GM19351 (cell line): Measurements from ENCODE around the gene ADAMTS12.
"Not testable (repeated sequence)": the region's sequence is repeated elsewhere in the genome, so short reads cannot be mapped to it uniquely, and the experiment has no call there.

Source experiments
- ATAC-seq: cut with Tn5 transposase; IDR thresholded peaks from one replicate; pipeline ENCODE4 v1.9.1; 2021; ENCODE audit warnings: mild to moderate bottlenecking, moderate library complexity; ENCODE audit not compliant: unreplicated experiment

The ADAMTS12 gene

GRCh38 chr5:33914844-33915243 lies 23.1 kb upstream of the ADAMTS12 start:
- ATAC-seq = not testable (repeated sequence)

GRCh38 chr5:33906248-33906647 lies 14.5 kb upstream of the ADAMTS12 start:
- ATAC-seq = not testable (repeated sequence)

GRCh38 chr5:33905381-33905780 lies 13.6 kb upstream of the ADAMTS12 start:
- ATAC-seq = no peak

GRCh38 chr5:33903118-33903517 lies 11.3 kb upstream of the ADAMTS12 start:
- no peak for ATAC-seq

- ATAC-seq = no peak
These were observed 9.4 kb upstream of the ADAMTS12 start for GRCh38 chr5:33901156-33901555.

- no peak for ATAC-seq
These were observed 2.8 kb upstream of the ADAMTS12 start for GRCh38 chr5:33894566-33894965.

- ATAC-seq = no peak
These were observed 889 bp upstream of the ADAMTS12 start for GRCh38 chr5:33892620-33893137.

- ATAC-seq = no peak
These were observed 373 bp downstream of the ADAMTS12 start for GRCh38 chr5:33891446-33891787.

GRCh38 chr5:33890131-33891032 lies 1.4 kb downstream of the ADAMTS12 start:
- ATAC-seq = peak; percentile 48

- ATAC-seq = no peak
These were observed 3.2 kb downstream of the ADAMTS12 start for GRCh38 chr5:33888587-33888986.

- no peak for ATAC-seq
These were observed 4.5 kb downstream of the ADAMTS12 start for GRCh38 chr5:33887268-33887667.

- no peak for ATAC-seq
These were observed 5.5 kb downstream of the ADAMTS12 start for GRCh38 chr5:33886283-33886682.

GRCh38 chr5:33885679-33886078 lies 6.1 kb downstream of the ADAMTS12 start:
- no peak for ATAC-seq

- ATAC-seq = no peak
These were observed 8.3 kb downstream of the ADAMTS12 start for GRCh38 chr5:33883482-33883881.

GRCh38 chr5:33880319-33880718 lies 11.5 kb downstream of the ADAMTS12 start:
- ATAC-seq = no peak

GRCh38 chr5:33877449-33877848 lies 14.3 kb downstream of the ADAMTS12 start:
- ATAC-seq = no peak

GRCh38 chr5:33867241-33867640 lies 24.5 kb downstream of the ADAMTS12 start:
- ATAC-seq = no peak

GRCh38 chr5:33859177-33859576 lies 32.6 kb downstream of the ADAMTS12 start:
- ATAC-seq = not testable (repeated sequence)

- peak; percentile 88 for ATAC-seq
These were observed 34.8 kb downstream of the ADAMTS12 start for GRCh38 chr5:33857037-33857436.

GRCh38 chr5:33855396-33855795 lies 36.4 kb downstream of the ADAMTS12 start:
- ATAC-seq = no peak

- ATAC-seq = no peak
These were observed 37.0 kb downstream of the ADAMTS12 start for GRCh38 chr5:33854733-33855151.

GRCh38 chr5:33852837-33853236 lies 39.0 kb downstream of the ADAMTS12 start:
- ATAC-seq = no peak
